Sigmoid colon (tissue), 7 donors: Measurements from ENCODE around the gene PHAF1. TPM values are rescaled to one million over a fixed set of nuclear protein-coding genes. Genes with fewer than 3 reads are reported as not detected.

Source experiments
- DNase-seq: peaks from one replicate; pipeline ENCODE4 v3.0.0-alpha.2; 2019
- H3K27ac ChIP-seq, 4 donors: fragments of 200-600 bp; sonication (generic); one replicate each; pipeline ENCODE4 v1.5.1; 2016 to 2019; ENCODE audit warnings: mild to moderate bottlenecking in 1 of 4
- H3K27me3 ChIP-seq, 3 donors: fragments of 200-600 bp; sonication (generic); one replicate each; pipeline ENCODE4 v1.5.1; 2019; ENCODE audit warnings: mild to moderate bottlenecking in 1 of 3
- H3K36me3 ChIP-seq, 4 donors: fragments of 200-600 bp; sonication (generic); one replicate each; pipeline ENCODE4 v1.5.1; 2016 to 2019
- H3K4me1 ChIP-seq, 4 donors: fragments of 200-600 bp; sonication (generic); one replicate each; pipeline ENCODE4 v1.5.1; 2017 to 2019
- H3K4me3 ChIP-seq, 4 donors: fragments of 200-600 bp; sonication (generic); one replicate each; pipeline ENCODE4 v1.5.1; 2017 to 2019; ENCODE audit warnings: mild to moderate bottlenecking in 2 of 4, moderate library complexity in 1 of 4
- H3K9me3 ChIP-seq, 4 donors: fragments of 200-600 bp in 3 of 4; sonication (generic) in 3 of 4; one replicate each; pipeline versions ENCODE4 v1.5.1 to v1.6.1; 2013 to 2019
- EP300 ChIP-seq, 4 donors: sonication (generic); formaldehyde crosslinking; IDR thresholded peaks; one replicate each; pipeline ENCODE4 v1.6.1; 2017; ENCODE audit warnings: antibody characterized with exemption in 4 of 4
- POLR2A ChIP-seq, 2 donors: fragments of 450-650 bp; IDR thresholded peaks; one replicate each; pipeline ENCODE4 v1.6.1; 2016; ENCODE audit warnings: antibody characterized with exemption in 2 of 2, mild to moderate bottlenecking in 2 of 2, moderate library complexity in 2 of 2
- POLR2AphosphoS5 ChIP-seq, 4 donors: sonication (generic); formaldehyde crosslinking; IDR thresholded peaks; one replicate each; pipeline ENCODE4 v1.6.1; 2017; ENCODE audit warnings: antibody characterized with exemption in 4 of 4
- WGBS, 2 donors: extraction: QIAGEN DNeasy Blood & Tissue Kit; methylation state at CpG; one replicate each; pipeline ENCODE4 v1.1.7; 2013; 5-methylcytosine and 5-hydroxymethylcytosine counted together
- intact Hi-C: fragments of 100-400 bp; cut with DNase I; formaldehyde crosslinking; loops from one replicate; pipeline ENCODE4 v1.15.1; 2023
- polyA plus RNA-seq, 3 donors: library from polyadenylated mRNA; stranded (reverse); fragments of 200-250 nt; gene quantifications; one replicate each; pipeline ENCODE4 v1.2.3, GENCODE V29; 2013
- total RNA-seq, 4 donors: library from RNA; depleted of rRNA; stranded (reverse); fragments of >200 nt; gene quantifications; one replicate each; pipeline ENCODE4 v1.1.0, GENCODE V29; 2016
- TF ChIP-seq, protein P1 (sequence below), 4 experiments: fragments of 450-650 bp in 3 of 4; fragments of 200-600 bp in 1 of 4; IDR thresholded peaks; one replicate each; pipeline ENCODE4 v1.5.1; 2016 to 2019; ENCODE audit warnings: antibody characterized with exemption in 4 of 4, mild to moderate bottlenecking in 3 of 4, moderate library complexity in 2 of 4
- donor health status: healthy with polysubstance abuse.
- donor health status: Bipolar disorder and iron deficiency.
- donor health status: healthy.

The PHAF1 gene
- total and polyA plus RNA-seq, 7 donors: 8.9 to 16.3 (median 11.4) TPM

DNA sequence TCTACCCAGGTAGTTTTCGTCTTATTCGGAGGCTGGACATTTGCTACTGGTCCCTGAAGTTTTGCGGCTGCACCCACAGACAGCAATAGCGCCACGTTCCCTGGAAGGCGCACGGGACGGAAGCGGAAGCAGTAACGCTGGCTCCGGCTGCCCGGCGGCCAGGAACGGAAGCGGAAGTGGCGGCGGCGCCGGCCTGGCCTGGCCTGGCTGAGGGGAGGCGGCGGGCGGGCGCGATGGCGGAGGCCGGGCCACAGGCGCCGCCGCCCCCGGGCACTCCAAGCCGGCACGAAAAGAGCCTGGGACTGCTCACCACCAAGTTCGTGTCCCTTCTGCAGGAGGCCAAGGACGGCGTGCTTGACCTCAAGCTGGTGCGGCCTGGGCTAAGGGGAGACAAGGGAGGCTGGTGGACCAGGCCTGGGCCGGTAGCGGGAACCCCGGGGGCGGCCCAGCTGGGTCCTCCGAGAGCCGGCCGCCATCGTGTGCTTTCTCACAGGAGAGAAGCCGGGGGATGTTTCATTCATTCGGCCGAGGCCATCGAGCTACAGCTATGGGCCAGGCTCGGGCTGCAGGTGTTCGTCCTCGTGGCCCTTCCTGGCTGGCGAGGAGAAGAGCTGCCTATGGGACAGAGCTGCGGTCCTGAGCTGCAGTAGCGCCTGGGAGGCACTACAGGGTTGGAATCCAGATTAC is 82.4 kb downstream of the PHAF1 start, which contains the start of gene E2F4:
Gene E2F4, plus strand, starts transcription at position 161 of the 687 bp plus-strand sequence. Its CDS starts 73 bp downstream, at position 234.
- H3K4me3 ChIP-seq: peak within 1 kb of the TSS; percentile 83 to 93 (median 92)
- WGBS, 2 donors: 0% methylated on average over 54 of the region's 54 CpGs
- TF ChIP-seq POLR2A (IDR thresholded peaks at IDR 0.05) (no peak), POLR2AphosphoS5 (IDR thresholded peaks at IDR 0.05) (peak; percentile 42 to 85 (median 81)), EP300 (IDR thresholded peaks at IDR 0.05) (peak in 1 of 4 donors; percentile 33)
- TF ChIP-seq, protein P1, sequence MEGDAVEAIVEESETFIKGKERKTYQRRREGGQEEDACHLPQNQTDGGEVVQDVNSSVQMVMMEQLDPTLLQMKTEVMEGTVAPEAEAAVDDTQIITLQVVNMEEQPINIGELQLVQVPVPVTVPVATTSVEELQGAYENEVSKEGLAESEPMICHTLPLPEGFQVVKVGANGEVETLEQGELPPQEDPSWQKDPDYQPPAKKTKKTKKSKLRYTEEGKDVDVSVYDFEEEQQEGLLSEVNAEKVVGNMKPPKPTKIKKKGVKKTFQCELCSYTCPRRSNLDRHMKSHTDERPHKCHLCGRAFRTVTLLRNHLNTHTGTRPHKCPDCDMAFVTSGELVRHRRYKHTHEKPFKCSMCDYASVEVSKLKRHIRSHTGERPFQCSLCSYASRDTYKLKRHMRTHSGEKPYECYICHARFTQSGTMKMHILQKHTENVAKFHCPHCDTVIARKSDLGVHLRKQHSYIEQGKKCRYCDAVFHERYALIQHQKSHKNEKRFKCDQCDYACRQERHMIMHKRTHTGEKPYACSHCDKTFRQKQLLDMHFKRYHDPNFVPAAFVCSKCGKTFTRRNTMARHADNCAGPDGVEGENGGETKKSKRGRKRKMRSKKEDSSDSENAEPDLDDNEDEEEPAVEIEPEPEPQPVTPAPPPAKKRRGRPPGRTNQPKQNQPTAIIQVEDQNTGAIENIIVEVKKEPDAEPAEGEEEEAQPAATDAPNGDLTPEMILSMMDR (IDR thresholded peaks at IDR 0.05): no peak
- peak; percentile 94 for DNase-seq
- peak within 1 kb of the TSS; percentile 72 to 79 (median 78) for H3K27ac ChIP-seq
- peaks cover 1 to 27% (median 25%) of the 10 kb centered on the region in 4 donors for H3K4me1 ChIP-seq
- intact Hi-C loops: loop anchor here (2.0 kb wide), 1 partner anchor 35 kb away; the partner anchor contains the start of gene TMEM208
- no peaks in the 10 kb centered on the region for H3K27me3 ChIP-seq
- H3K36me3 ChIP-seq: peaks cover 28 to 40% (median 30%) of the 10 kb centered on the region in 4 donors
- H3K9me3 ChIP-seq: no peaks in the 10 kb centered on the region

DNA sequence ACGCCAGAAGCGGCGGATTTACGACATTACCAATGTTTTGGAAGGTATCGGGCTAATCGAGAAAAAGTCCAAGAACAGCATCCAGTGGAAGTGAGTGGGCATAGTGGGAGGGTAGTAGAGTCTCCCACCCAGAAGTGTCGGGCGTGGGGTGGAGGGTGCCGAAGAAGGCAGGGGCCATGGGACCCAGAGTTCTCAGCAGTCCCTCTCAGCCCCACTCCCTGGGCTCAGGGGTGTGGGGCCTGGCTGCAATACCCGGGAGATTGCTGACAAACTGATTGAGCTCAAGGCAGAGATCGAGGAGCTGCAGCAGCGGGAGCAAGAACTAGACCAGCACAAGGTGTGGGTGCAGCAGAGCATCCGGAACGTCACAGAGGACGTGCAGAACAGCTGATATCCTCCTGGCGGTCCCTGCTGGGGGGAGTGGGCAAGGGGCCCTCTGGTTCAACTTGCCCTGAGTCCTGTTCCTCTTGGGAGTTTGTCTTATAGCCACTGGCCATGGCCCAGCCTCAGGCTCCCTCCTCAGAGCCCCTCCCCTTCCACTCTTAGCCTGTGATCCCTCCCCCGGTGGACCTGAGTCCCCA is 83.1 kb downstream of the PHAF1 start:
- Histone ChIP-seq H3K27ac (peak overlapping the region; percentile 72 to 79 (median 78)), H3K4me3 (peak overlapping the region; percentile 83 to 93 (median 92)), H3K27me3 (no peaks in the 10 kb centered on the region), H3K4me1 (peaks cover 1 to 27% (median 25%) of the 10 kb centered on the region in 4 donors), H3K9me3 (no peaks in the 10 kb centered on the region), H3K36me3 (peaks cover 33 to 47% (median 37%) of the 10 kb centered on the region in 4 donors)
- intact Hi-C loops: loop anchor here (2.0 kb wide), 1 partner anchor 34 kb away; the partner anchor contains the start of gene TMEM208
- TF ChIP-seq POLR2AphosphoS5 (IDR thresholded peaks at IDR 0.05): no peak
- TF ChIP-seq, protein P1 (IDR thresholded peaks at IDR 0.05): no peak
- TF ChIP-seq POLR2A (IDR thresholded peaks at IDR 0.05): no peak
- no peak for TF ChIP-seq EP300 (IDR thresholded peaks at IDR 0.05)
- 13 to 30% methylated on average over 17 of the region's 17 CpGs for WGBS, 2 donors
- DNase-seq: no peak

DNA sequence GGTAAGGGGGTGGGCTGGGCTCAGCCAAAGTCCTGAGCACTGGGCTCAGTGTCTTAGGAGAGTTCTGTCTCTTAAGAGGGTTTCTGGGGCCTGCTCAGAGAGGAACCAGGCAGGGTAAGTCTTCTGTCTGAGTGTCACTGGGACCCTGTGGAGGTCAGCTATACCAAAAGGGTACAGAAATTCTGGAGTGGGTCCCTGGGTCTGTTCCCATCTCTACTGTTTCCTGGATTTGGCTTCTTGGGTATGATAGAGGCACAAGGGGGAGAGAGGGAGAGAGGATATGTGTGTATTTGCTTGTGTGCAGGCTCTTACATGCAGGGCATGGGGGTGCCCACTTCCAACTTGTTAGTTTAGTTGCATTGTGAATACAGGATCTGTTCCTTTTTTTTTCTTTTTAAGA is 83.8 kb downstream of the PHAF1 start:
- no peak overlapping the region for H3K27ac ChIP-seq

DNA sequence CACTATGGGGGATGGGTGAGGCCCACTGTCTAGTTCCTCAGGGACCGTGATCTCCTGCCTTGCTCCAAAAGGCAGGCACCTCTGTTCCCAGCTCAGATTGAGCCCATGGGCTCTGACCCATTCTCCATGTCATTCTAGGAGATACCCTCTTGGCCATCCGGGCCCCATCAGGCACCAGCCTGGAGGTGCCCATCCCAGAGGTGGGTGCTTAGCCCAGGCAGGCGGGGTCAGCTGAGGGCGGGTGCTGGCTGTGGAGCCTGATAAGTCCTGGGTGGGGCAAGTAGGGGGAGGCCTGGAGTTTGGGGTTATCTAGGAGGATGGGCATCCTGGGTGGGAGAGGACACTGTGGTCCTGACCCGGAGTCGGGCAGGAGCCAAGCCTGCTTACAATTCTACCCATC is 84.5 kb downstream of the PHAF1 start:
- Histone ChIP-seq H3K4me1 (peaks cover 1 to 34% (median 31%) of the 10 kb centered on the region in 4 donors), H3K4me3 (no peak overlapping the region), H3K36me3 (peaks cover 33 to 53% (median 42%) of the 10 kb centered on the region in 4 donors), H3K9me3 (no peaks in the 10 kb centered on the region), H3K27ac (no peak overlapping the region), H3K27me3 (no peaks in the 10 kb centered on the region)
- TF ChIP-seq, protein P1 (IDR thresholded peaks at IDR 0.05): no peak
- TF ChIP-seq EP300 (IDR thresholded peaks at IDR 0.05) (no peak), POLR2A (IDR thresholded peaks at IDR 0.05) (no peak), POLR2AphosphoS5 (IDR thresholded peaks at IDR 0.05) (no peak)
- intact Hi-C loops: no loop called here
- 81 to 91% methylated on average over 6 of the region's 6 CpGs for WGBS, 2 donors
- no peak for DNase-seq

More for the DNA sequence above, 83.8 kb downstream of the PHAF1 start:
- Histone ChIP-seq H3K4me3 (peak overlapping the region in 1 of 4 donors; percentile 92), H3K9me3 (no peaks in the 10 kb centered on the region), H3K36me3 (peaks cover 33 to 53% (median 42%) of the 10 kb centered on the region in 4 donors), H3K27me3 (no peaks in the 10 kb centered on the region), H3K4me1 (peaks cover 1 to 30% (median 27%) of the 10 kb centered on the region in 4 donors)
- no peak for DNase-seq
- TF ChIP-seq EP300 (IDR thresholded peaks at IDR 0.05) (no peak), POLR2A (IDR thresholded peaks at IDR 0.05) (no peak), POLR2AphosphoS5 (IDR thresholded peaks at IDR 0.05) (no peak)
- TF ChIP-seq, protein P1 (IDR thresholded peaks at IDR 0.05): no peak
- intact Hi-C loops: loop anchor here (2.0 kb wide), 1 partner anchor 33 kb away; the partner anchor contains the start of gene TMEM208
